OCI-LY3 (cell line): ENCODE results near the gene TRPM7.

Experiments
- H2AFZ ChIP-seq: fragments of 200-600, 300-600 bp; shearing (Covaris generic); 2 replicates; pipeline ENCODE4 v1.6.0; 2014; ENCODE audit warnings: antibody characterized with exemption, low read depth, low read length
- H3K27ac ChIP-seq: fragments of 200-600, 300-600 bp; sonication (generic); 2 replicates; pipeline ENCODE4 v1.5.1; 2014; ENCODE audit warnings: mild to moderate bottlenecking, low read length, moderate library complexity, mixed read lengths
- H3K27me3 ChIP-seq: fragments of 200-600, 300-600 bp; sonication (generic); 2 replicates; pipeline ENCODE4 v1.6.1; 2014; ENCODE audit warnings: low read depth, low read length, mixed read lengths
- H3K36me3 ChIP-seq: fragments of 200-600, 300-600 bp; sonication (generic); replicated peaks from 2 replicates; pipeline ENCODE3; 2014; ENCODE audit warnings: low read depth, low read length, mixed read lengths
- H3K4me1 ChIP-seq: fragments of 300-600, 200-600 bp; sonication (generic); 2 replicates; pipeline ENCODE4 v1.6.1; 2014; ENCODE audit warnings: low read length, mixed read lengths
- H3K4me2 ChIP-seq: fragments of 200-600, 300-600 bp; sonication (generic); 2 replicates; pipeline ENCODE4 v1.6.1; 2014; ENCODE audit warnings: low read length, mixed read lengths
- H3K4me3 ChIP-seq: fragments of 300-600, 200-600 bp; sonication (generic); 2 replicates; pipeline ENCODE4 v1.5.1; 2014; ENCODE audit warnings: antibody characterized with exemption, mild to moderate bottlenecking, low read length, moderate library complexity
- H3K79me2 ChIP-seq: fragments of 300-600, 200-600 bp; shearing (Covaris generic); 2 replicates; pipeline ENCODE4 v1.6.1; 2014; ENCODE audit warnings: mild to moderate bottlenecking, low read length, mixed read lengths
- H3K9ac ChIP-seq: fragments of 300-600, 200-600 bp; shearing (Covaris generic); 2 replicates; pipeline ENCODE4 v1.6.0; 2014; ENCODE audit warnings: mild to moderate bottlenecking, low read length, moderate library complexity
- H3K9me3 ChIP-seq: fragments of 200-600, 300-600 bp; shearing (Covaris generic); 2 replicates; pipeline ENCODE4 v1.6.1; 2014; ENCODE audit warnings: low read length, mixed read lengths; ENCODE audit not compliant: insufficient read depth
- H4K20me1 ChIP-seq: fragments of 200-600, 300-600 bp; sonication (generic); 2 replicates; pipeline ENCODE4 v1.6.1; 2016; ENCODE audit warnings: low read length, mixed read lengths; ENCODE audit not compliant: insufficient read depth
- CTCF ChIP-seq: fragments of 200-600, 300-600 bp; sonication (generic); IDR thresholded peaks from 2 replicates; pipeline ENCODE4 v1.5.1; 2014; ENCODE audit warnings: antibody characterized with exemption, low read length, low read depth
- EZH2phosphoT487 ChIP-seq: fragments of 200-600 bp; shearing (Covaris generic); IDR thresholded peaks from 2 replicates; pipeline ENCODE4 v1.6.1; 2018; ENCODE audit warnings: antibody characterized with exemption, mixed run types, low read depth

The TRPM7 gene

GRCh38 chr15:50675535-50676144 lies 11.0 kb downstream of the TRPM7 start:
- Histone ChIP-seq H3K4me1 (peaks cover 5% of the 10 kb centered on the region), H3K9ac (no peak overlapping the region), H3K4me2 (no peak overlapping the region), H4K20me1 (peaks cover 31% of the 10 kb centered on the region), H3K4me3 (no peak overlapping the region), H3K79me2 (peaks cover 98% of the 10 kb centered on the region), H3K27ac (peak overlapping the region; percentile 6; the same call in 1 of the 2 replicates), H2AFZ (no peak overlapping the region), H3K9me3 (no peaks in the 10 kb centered on the region), H3K27me3 (no peaks in the 10 kb centered on the region), H3K36me3 (peaks cover 9% of the 10 kb centered on the region)
- TF ChIP-seq EZH2phosphoT487 (no peak), CTCF (peak; percentile 91)

GRCh38 chr15:50670115-50670514 lies 16.5 kb downstream of the TRPM7 start:
- Histone ChIP-seq H3K4me3 (no peak overlapping the region), H2AFZ (no peak overlapping the region), H3K36me3 (peaks cover 13% of the 10 kb centered on the region), H3K4me1 (no peaks in the 10 kb centered on the region), H3K9ac (no peak overlapping the region), H3K27ac (no peak overlapping the region), H4K20me1 (peaks cover 15% of the 10 kb centered on the region), H3K79me2 (peaks cover 97% of the 10 kb centered on the region), H3K4me2 (no peak overlapping the region), H3K27me3 (no peaks in the 10 kb centered on the region), H3K9me3 (no peaks in the 10 kb centered on the region)
- no peak for TF ChIP-seq CTCF
- TF ChIP-seq EZH2phosphoT487: no peak

- no peaks in the 10 kb centered on the region for H3K27me3 ChIP-seq
- no peak overlapping the region for H3K9ac ChIP-seq
- H3K36me3 ChIP-seq: peaks cover 10% of the 10 kb centered on the region
- H3K4me3 ChIP-seq: no peak overlapping the region
- TF ChIP-seq CTCF: no peak
- no peak for TF ChIP-seq EZH2phosphoT487
- H4K20me1 ChIP-seq: peaks cover 15% of the 10 kb centered on the region
- H2AFZ ChIP-seq: no peak overlapping the region
- no peaks in the 10 kb centered on the region for H3K4me1 ChIP-seq
- H3K9me3 ChIP-seq: no peaks in the 10 kb centered on the region
- H3K4me2 ChIP-seq: no peak overlapping the region
- peaks cover 97% of the 10 kb centered on the region for H3K79me2 ChIP-seq
- H3K27ac ChIP-seq: no peak overlapping the region
These were observed 17.0 kb downstream of the TRPM7 start for GRCh38 chr15:50669611-50670010.

- H3K4me1 ChIP-seq: no peaks in the 10 kb centered on the region
- no peak overlapping the region for H3K4me2 ChIP-seq
- H3K27ac ChIP-seq: no peak overlapping the region
- H3K27me3 ChIP-seq: no peaks in the 10 kb centered on the region
- TF ChIP-seq EZH2phosphoT487: no peak
- no peak for TF ChIP-seq CTCF
- no peak overlapping the region for H3K9ac ChIP-seq
- no peak overlapping the region for H2AFZ ChIP-seq
- H3K36me3 ChIP-seq: peaks cover 30% of the 10 kb centered on the region
- H3K9me3 ChIP-seq: no peaks in the 10 kb centered on the region
- peaks cover 13% of the 10 kb centered on the region for H4K20me1 ChIP-seq
- peaks cover 92% of the 10 kb centered on the region for H3K79me2 ChIP-seq
- no peak overlapping the region for H3K4me3 ChIP-seq
These were observed 20.7 kb downstream of the TRPM7 start for GRCh38 chr15:50665938-50666337.
